SU-DHL-6 (cell line): ENCODE measurements around the gene MCM10.

ENCODE experiments used
- H2AFZ ChIP-seq: fragments of 200-600 bp; sonication (generic); 2 replicates; pipeline ENCODE4 v1.6.1; 2014; ENCODE audit warnings: low read depth, mild to moderate bottlenecking, moderate library complexity, mixed read lengths, antibody characterized with exemption, low read length; ENCODE audit not compliant: severe bottlenecking
- H3F3A ChIP-seq: fragments of 200-600 bp; shearing (Covaris generic); 2 replicates; pipeline ENCODE4 v1.6.0; 2016; ENCODE audit warnings: antibody characterized with exemption, mild to moderate bottlenecking; ENCODE audit not compliant: insufficient read depth
- H3K27ac ChIP-seq: fragments of 200-600 bp; sonication (generic); 2 replicates; pipeline ENCODE4 v1.5.1; 2016; ENCODE audit warnings: low read depth, mild to moderate bottlenecking, low read length, moderate library complexity, mixed read lengths
- H3K27me3 ChIP-seq: fragments of 200-600 bp; sonication (generic), shearing (Covaris generic); 2 replicates; pipeline ENCODE4 v1.6.0; 2014; ENCODE audit warnings: mild to moderate bottlenecking, low read length
- H3K36me3 ChIP-seq: fragments of 200-600 bp; sonication (generic); 2 replicates; pipeline ENCODE4 v1.6.1; 2014; ENCODE audit warnings: mild to moderate bottlenecking, low read length, mixed read lengths
- H3K4me2 ChIP-seq: fragments of 300-600, 200-600 bp; shearing (Covaris generic), sonication (generic); 2 replicates; pipeline ENCODE4 v1.6.0; 2014; ENCODE audit warnings: low read length, low read depth, mild to moderate bottlenecking; ENCODE audit not compliant: poor library complexity, severe bottlenecking
- H3K4me3 ChIP-seq: fragments of 200-600 bp; sonication (generic); 2 replicates; pipeline ENCODE4 v1.5.1; 2014; ENCODE audit warnings: antibody characterized with exemption, low read length, mild to moderate bottlenecking, mixed read lengths; ENCODE audit not compliant: insufficient read depth, poor library complexity, severe bottlenecking
- H3K79me2 ChIP-seq: fragments of 200-600 bp; sonication (generic); 2 replicates; pipeline ENCODE4 v1.6.1; 2014; ENCODE audit warnings: mild to moderate bottlenecking, low read length, moderate library complexity; ENCODE audit not compliant: insufficient read depth
- H3K9ac ChIP-seq: fragments of 200-600 bp; sonication (generic); 2 replicates; pipeline ENCODE4 v1.7.0; 2014; ENCODE audit warnings: mild to moderate bottlenecking, low read length
- H3K9me2 ChIP-seq: fragments of 200-600 bp; sonication (generic); replicated peaks from 2 replicates; pipeline ENCODE4 v1.6.1; 2014; ENCODE audit warnings: low read length; ENCODE audit not compliant: insufficient read depth
- H3K9me3 ChIP-seq: fragments of 200-600 bp; sonication (generic); 2 replicates; pipeline ENCODE4 v1.6.1; 2014; ENCODE audit warnings: low read length, mixed read lengths; ENCODE audit not compliant: insufficient read depth
- H4K20me1 ChIP-seq: fragments of 200-600 bp; sonication (generic); 2 replicates; pipeline ENCODE4 v1.6.1; 2014; ENCODE audit warnings: low read depth, mild to moderate bottlenecking, antibody characterized with exemption, low read length, moderate library complexity, mixed read lengths
- EZH2phosphoT487 ChIP-seq: fragments of 200-600 bp; sonication (generic), shearing (Covaris generic); conservative IDR thresholded peaks from 2 replicates; pipeline ENCODE4 v1.6.1; 2018; ENCODE audit warnings: mild to moderate bottlenecking, antibody characterized with exemption, low read length, moderate library complexity, mixed read lengths
- TF ChIP-seq, protein P1 (sequence below): fragments of 200-600 bp; sonication (generic); IDR thresholded peaks from one replicate; pipeline ENCODE4 v1.5.1; 2017; ENCODE audit warnings: antibody characterized with exemption, mild to moderate bottlenecking, low read length, moderate library complexity; ENCODE audit not compliant: insufficient read depth, poor library complexity, severe bottlenecking

Gene MCM10

DNA sequence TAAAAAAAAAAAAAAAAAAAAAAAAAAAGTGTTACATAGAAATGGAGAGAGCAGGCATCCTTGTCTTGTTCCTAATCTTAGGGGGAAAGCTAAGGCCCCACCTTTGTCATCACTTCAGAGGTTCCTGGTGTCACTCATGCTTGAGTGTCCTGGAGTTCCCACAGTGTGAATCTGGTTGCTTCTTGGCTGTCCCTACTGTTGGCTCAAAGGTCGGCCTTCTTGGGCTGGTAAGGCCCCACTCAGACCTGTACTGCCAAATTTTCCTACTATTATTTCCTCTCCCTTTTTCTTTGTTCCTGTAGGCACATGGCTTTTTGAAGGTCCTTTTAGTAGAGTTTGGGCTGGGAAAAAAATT is 39.9 kb upstream of the MCM10 start:
- no peaks in the 10 kb centered on the region for H4K20me1 ChIP-seq
- TF ChIP-seq EZH2phosphoT487 = no peak
- TF ChIP-seq, protein P1, sequence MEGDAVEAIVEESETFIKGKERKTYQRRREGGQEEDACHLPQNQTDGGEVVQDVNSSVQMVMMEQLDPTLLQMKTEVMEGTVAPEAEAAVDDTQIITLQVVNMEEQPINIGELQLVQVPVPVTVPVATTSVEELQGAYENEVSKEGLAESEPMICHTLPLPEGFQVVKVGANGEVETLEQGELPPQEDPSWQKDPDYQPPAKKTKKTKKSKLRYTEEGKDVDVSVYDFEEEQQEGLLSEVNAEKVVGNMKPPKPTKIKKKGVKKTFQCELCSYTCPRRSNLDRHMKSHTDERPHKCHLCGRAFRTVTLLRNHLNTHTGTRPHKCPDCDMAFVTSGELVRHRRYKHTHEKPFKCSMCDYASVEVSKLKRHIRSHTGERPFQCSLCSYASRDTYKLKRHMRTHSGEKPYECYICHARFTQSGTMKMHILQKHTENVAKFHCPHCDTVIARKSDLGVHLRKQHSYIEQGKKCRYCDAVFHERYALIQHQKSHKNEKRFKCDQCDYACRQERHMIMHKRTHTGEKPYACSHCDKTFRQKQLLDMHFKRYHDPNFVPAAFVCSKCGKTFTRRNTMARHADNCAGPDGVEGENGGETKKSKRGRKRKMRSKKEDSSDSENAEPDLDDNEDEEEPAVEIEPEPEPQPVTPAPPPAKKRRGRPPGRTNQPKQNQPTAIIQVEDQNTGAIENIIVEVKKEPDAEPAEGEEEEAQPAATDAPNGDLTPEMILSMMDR = no peak
- H3K9ac ChIP-seq = no peak overlapping the region
- no peak overlapping the region for H3K4me3 ChIP-seq
- H3K79me2 ChIP-seq = no peaks in the 10 kb centered on the region
- no peaks in the 10 kb centered on the region for H3K36me3 ChIP-seq
- H3K27me3 ChIP-seq = no peaks in the 10 kb centered on the region
- H3K4me2 ChIP-seq = no peak overlapping the region
- no peaks in the 10 kb centered on the region for H3K9me2 ChIP-seq
- no peaks in the 10 kb centered on the region for H3K9me3 ChIP-seq
- no peaks in the 10 kb centered on the region for H3F3A ChIP-seq
- no peak overlapping the region for H3K27ac ChIP-seq
- H2AFZ ChIP-seq = no peak overlapping the region

DNA sequence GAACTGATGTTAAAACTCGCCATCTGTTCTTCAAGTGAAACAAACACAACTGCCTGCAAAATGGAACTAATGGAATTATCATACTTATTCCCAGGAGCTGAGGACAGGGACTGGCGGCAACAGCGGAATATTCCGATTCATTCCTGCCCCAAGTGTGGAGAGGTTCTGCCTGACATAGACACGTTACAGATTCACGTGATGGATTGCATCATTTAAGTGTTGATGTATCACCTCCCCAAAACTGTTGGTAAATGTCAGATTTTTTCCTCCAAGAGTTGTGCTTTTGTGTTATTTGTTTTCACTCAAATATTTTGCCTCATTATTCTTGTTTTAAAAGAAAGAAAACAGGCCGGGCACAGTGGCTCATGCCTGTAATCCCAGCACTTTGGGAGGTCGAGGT is 24.7 kb upstream of the MCM10 start:
- H3K4me2 ChIP-seq = no peak overlapping the region
- H3K9ac ChIP-seq = no peak overlapping the region
- no peaks in the 10 kb centered on the region for H4K20me1 ChIP-seq
- H3F3A ChIP-seq = no peaks in the 10 kb centered on the region
- no peaks in the 10 kb centered on the region for H3K79me2 ChIP-seq
- no peaks in the 10 kb centered on the region for H3K27me3 ChIP-seq
- TF ChIP-seq, protein P1 = no peak
- no peak for TF ChIP-seq EZH2phosphoT487
- H3K9me3 ChIP-seq = no peaks in the 10 kb centered on the region
- no peak overlapping the region for H3K27ac ChIP-seq
- H3K9me2 ChIP-seq = no peaks in the 10 kb centered on the region
- H2AFZ ChIP-seq = no peak overlapping the region
- no peaks in the 10 kb centered on the region for H3K36me3 ChIP-seq
- H3K4me3 ChIP-seq = no peak overlapping the region

DNA sequence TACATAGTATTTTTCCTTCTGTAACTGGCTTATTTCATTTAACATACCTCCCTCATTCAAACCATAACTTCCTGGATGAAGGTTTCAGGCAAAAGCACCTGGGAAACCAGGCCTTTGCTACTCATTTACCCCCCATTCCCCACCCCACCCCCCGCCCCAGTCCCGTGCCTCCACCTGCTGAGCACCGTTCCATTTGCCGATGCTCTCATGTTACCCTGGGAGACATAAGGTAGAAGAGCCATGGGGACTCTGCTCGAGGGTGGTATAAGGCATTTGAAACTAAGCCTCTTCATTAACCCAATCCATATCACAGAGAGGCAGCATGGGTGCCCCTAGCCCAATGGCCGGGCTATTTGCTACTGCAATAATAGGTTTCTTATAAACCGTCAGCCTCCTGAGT is 22.2 kb upstream of the MCM10 start:
- no peaks in the 10 kb centered on the region for H3K9me2 ChIP-seq
- TF ChIP-seq, protein P1 = no peak
- no peak overlapping the region for H3K27ac ChIP-seq

DNA sequence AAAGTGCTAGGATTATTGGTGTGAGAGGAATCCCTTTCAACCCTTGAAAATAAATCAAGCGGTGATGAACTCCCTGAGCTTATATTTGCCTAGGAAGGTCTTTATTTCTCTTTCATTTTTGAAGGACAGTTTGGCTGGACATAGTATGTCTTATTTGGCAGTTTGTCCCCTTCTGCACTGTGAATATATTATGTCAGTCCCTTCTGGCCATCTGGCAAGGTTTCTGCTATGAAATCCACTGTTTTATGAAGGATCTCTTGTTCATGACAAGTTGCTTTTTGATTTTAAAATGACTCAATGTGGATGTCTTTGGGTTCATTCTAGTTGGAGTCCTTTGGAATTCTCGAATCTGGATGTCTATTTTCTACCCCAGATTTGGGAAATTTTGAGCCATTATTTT is 21.7 kb upstream of the MCM10 start:
- no peak overlapping the region for H3K4me2 ChIP-seq

More for the DNA sequence above, 22.2 kb upstream of the MCM10 start:
- Histone ChIP-seq H4K20me1 (no peaks in the 10 kb centered on the region), H3K9ac (no peak overlapping the region), H3K79me2 (no peaks in the 10 kb centered on the region), H3K4me3 (no peak overlapping the region), H2AFZ (no peak overlapping the region), H3K4me2 (no peak overlapping the region), H3F3A (no peaks in the 10 kb centered on the region), H3K9me3 (no peaks in the 10 kb centered on the region), H3K27me3 (no peaks in the 10 kb centered on the region), H3K36me3 (no peaks in the 10 kb centered on the region)

More for the DNA sequence above, 21.7 kb upstream of the MCM10 start:
- no peak for TF ChIP-seq EZH2phosphoT487
- TF ChIP-seq, protein P1 = no peak
- Histone ChIP-seq H3K9me2 (no peaks in the 10 kb centered on the region), H2AFZ (no peak overlapping the region), H3K4me3 (no peak overlapping the region), H3K27me3 (no peaks in the 10 kb centered on the region), H3K9ac (no peak overlapping the region), H3K9me3 (no peaks in the 10 kb centered on the region), H3K27ac (no peak overlapping the region), H3K79me2 (no peaks in the 10 kb centered on the region), H3K36me3 (no peaks in the 10 kb centered on the region), H3F3A (no peaks in the 10 kb centered on the region), H4K20me1 (no peaks in the 10 kb centered on the region)
